Measurements from ENCODE around the gene CCDC117.
"Not testable (repeated sequence)": the region's sequence is repeated elsewhere in the genome, so short reads cannot be mapped to it uniquely, and the experiment has no call there.

Gene CCDC117, protein sequence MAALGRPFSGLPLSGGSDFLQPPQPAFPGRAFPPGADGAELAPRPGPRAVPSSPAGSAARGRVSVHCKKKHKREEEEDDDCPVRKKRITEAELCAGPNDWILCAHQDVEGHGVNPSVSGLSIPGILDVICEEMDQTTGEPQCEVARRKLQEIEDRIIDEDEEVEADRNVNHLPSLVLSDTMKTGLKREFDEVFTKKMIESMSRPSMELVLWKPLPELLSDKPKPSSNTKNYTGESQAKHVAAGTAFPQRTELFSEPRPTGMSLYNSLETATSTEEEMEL

DNA sequence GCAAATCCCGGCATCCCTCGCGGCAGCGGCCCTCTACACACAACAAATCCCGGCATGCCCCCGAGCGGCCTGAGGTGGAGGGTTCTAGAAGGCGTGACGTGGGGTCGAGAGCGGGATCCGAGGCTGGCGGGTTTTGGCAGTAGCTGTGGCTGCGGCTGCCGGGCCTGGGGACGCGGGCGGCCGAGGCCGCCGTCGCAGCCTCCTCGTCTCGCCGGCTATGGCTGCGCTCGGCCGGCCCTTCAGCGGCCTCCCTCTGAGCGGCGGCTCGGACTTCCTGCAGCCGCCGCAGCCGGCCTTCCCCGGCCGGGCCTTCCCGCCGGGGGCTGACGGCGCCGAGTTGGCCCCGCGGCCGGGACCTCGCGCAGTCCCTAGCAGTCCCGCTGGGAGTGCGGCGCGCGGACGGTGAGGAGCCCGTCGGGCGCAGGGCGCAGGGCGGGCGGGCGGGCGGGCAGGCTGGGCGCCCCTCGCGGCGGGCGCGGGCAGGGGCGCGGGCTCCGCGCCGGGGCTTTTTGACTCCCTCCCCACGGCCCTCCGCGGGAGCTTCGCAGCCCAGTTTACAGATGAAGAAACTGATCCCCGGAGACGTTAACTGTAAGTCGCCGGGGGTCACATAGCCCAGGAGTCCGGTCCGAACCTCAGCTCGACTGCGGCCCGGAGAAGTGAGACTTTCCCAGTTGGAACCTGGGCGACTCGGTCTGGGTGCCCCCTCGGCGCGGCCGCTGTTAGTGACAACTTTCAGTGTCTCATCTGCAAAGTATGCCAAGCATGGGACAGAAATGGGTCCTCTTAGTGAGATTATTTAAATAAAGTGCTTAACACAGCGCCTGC lies at the start of gene CCDC117:
CCDC117 (plus strand) TSS at position 63 of the 828 bp plus-strand sequence; CDS start at position 218, 155 bp downstream.
- peak; percentile 80 for DNase-seq (ENCODE audit: low read depth)

- DNase-seq (ENCODE audit: low read depth), result no peak
These were observed 44.5 kb upstream of the CCDC117 start for GRCh38 chr22:28728002-28728401.

- DNase-seq (ENCODE audit: low read depth), result no peak
These were observed 43.7 kb upstream of the CCDC117 start for GRCh38 chr22:28728621-28729313.

DNA sequence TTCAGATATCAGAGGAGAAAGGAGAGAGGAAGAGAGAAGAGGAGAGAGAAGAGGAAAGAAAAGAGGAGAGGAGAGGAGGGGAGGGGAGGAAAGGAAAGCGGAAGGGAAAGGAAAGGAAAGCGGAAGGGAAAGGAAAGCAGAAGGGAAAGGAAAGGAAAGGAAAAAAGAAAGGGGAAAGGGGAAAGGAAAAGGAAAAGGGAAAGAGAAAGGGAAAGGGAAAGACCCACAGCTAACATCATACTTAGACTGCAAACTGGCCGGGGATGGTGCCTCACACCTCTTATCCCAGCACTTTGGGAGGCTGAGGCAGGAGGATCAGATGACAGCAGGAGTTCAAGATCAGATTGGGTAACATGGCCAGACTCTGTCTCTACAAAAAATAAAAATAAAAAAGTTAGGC lies 42.3 kb upstream of the CCDC117 start:
- DNase-seq (ENCODE audit: low read depth), result no peak

GRCh38 chr22:28734393-28734792 lies 38.1 kb upstream of the CCDC117 start:
- DNase-seq (ENCODE audit: low read depth), result no peak

DNA sequence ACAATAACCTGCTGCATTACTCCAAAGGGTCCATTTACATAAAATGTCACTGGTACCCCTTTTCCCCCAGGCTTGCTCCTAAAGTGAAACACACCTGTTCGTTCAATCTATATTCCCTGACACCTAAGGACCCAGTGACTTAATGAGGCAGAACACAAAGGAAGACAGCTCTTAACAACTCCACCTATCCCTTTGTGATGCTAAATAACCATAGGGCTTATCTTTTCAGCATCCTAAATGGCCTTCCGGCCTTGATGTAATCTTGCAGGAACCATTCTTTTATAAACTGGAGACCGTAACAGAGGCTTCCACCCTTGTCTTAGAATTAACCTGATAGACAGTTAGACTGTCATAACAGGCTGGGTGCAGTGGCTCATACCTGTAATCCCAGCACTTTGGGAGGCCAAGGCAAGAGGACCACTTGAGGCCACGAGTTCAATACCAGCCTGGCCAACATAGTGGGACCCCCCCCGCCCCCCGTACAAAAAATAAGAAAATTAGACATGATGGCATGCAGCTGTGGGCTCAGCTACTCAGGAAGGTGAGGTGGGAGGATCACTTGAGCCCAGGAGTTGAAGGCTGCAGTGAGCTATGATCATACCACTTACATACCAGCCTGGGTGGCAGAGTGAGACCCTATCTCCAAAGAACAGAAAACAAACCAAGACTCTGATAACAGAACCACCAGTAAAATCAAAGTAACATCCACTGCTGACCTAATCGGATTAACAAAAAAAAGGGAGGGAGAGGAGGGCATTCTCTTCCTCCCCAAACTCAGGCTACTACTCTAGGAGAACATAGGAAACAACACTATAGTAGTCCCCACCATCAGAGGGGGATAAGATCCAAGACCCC lies 36.0 kb upstream of the CCDC117 start:
- DNase-seq (ENCODE audit: low read depth), result no peak

DNA sequence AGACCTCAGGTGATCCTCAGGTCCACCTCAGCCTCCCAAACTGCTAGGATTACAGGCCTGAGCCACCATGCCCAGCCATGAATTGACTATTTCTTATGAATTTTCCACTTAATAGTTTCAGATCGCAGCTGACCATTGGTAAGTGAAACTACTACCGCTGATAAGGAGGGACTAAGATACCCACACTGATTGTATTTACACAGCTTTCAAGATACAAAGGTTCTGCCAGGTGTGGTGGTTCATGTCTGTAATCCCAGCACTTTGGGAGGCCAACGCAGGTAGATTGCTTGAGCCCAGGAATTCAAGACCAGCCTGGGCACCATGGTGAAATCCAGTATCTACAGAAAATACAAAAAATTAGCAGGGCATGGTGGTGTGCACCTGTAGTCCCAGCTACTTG lies 34.8 kb upstream of the CCDC117 start:
- no peak for DNase-seq (ENCODE audit: low read depth)

DNA sequence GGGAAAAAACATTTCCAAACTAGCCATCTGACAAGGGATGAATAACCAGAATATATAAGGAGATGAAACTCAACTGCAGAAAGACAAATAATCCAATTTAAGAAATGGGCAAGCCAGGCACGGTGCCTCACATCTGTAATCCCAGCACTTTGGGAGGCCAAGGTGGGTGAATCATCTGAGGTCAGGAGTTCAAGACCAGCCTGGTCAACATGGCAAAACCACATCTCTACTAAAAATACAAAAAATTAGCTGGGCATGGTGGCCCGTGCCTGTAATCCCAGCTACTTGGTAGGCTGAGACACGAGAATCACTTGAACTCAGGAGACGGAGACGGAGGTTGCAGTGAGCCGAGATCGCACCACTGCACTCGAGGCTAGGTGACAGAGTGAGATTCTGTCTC lies 33.6 kb upstream of the CCDC117 start:
- not testable (repeated sequence) for DNase-seq (ENCODE audit: low read depth)

GRCh38 chr22:28741200-28741784 lies 31.2 kb upstream of the CCDC117 start:
- no peak for DNase-seq (ENCODE audit: low read depth)

GRCh38 chr22:28741785-28742561 lies 30.5 kb upstream of the CCDC117 start, which contains the start of the genes CHEK2 and HSCB:
Gene CHEK2 (minus strand): TSS chr22:28741820. CDS start chr22:28734721, 7,099 bp downstream.
Gene HSCB (plus strand): TSS chr22:28742039. CDS start chr22:28742096, 57 bp downstream.
- DNase-seq (ENCODE audit: low read depth), result peak; percentile 92

DNA sequence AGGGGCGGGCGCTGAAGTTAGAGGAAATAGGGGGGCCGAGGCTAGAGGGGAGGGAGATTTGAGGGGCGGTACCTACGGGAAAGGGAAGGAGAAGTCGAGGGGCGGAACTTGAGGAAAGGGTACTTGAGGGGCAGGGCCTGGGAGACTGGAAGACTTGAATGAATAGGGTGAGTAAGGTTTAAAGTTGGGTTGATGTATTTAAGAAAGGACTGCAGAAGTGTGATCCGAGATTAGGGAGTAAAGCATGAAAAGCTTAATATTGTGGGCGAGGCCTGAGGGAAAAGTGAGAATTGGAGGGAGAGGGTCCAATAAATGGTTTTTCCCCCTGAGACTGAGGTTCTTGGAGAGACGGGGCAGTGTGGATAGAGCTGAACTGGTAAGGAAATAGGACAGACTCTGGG lies 29.9 kb upstream of the CCDC117 start:
- no peak for DNase-seq (ENCODE audit: low read depth)

DNA sequence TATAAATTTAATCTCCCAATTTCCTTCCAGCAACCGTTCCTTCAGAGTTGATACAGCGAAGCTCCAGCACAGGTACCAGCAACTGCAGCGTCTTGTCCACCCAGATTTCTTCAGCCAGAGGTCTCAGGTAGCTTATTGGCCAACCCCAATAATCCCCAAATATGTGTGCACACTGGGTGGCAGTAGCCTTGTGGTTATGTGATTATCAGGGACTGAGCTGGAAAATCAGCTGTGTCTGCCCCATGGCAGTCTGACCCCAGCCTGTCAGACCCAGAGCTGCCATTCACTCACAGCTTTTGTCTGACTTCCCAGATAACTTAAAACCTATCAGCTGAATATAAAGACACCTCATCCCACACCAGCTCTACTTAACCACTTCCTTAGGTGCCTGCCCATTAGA lies 28.6 kb upstream of the CCDC117 start:
- DNase-seq (ENCODE audit: low read depth), result no peak

GRCh38 chr22:28750471-28750881 lies 22.0 kb upstream of the CCDC117 start:
- DNase-seq (ENCODE audit: low read depth), result no peak

GRCh38 chr22:28754512-28754911 lies 18.0 kb upstream of the CCDC117 start:
- not testable (repeated sequence) for DNase-seq (ENCODE audit: low read depth)

DNA sequence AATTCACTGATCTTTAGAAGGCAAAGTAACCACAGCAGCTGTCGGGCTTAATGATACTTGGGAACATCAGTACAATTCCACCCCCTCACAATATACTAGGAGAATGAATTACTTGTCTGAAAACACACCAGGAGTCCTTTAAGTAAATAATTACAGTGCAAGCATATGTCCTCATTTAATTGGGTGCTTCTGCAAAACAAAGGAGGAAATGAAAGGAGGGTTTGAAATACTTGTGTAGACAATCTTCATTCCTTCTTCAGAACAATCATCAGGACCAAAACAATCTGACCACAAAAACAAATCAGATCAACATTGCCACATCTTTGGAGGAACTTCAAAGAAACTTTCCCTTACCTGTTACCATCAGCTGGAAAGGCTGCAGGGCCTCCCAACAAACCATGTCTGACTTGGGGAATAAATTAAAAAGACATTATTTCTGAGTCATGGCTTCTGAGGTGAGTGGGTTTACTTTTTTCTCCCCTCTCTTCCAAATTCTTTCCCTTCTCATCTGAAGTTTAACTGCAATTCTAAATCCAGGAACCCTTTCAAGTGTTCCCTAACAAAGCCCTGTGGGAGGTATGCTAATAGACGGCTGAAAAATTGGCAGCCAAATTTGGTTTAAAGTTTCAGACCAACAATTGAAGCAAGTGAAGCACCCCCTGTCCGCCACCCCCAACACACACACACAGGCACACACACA lies 12.5 kb upstream of the CCDC117 start:
- DNase-seq (ENCODE audit: low read depth), result no peak

- DNase-seq (ENCODE audit: low read depth), result no peak
These were observed 11.1 kb upstream of the CCDC117 start for GRCh38 chr22:28761449-28761755.

- not testable (repeated sequence) for DNase-seq (ENCODE audit: low read depth)
These were observed 10.5 kb upstream of the CCDC117 start for GRCh38 chr22:28762000-28762399.

DNA sequence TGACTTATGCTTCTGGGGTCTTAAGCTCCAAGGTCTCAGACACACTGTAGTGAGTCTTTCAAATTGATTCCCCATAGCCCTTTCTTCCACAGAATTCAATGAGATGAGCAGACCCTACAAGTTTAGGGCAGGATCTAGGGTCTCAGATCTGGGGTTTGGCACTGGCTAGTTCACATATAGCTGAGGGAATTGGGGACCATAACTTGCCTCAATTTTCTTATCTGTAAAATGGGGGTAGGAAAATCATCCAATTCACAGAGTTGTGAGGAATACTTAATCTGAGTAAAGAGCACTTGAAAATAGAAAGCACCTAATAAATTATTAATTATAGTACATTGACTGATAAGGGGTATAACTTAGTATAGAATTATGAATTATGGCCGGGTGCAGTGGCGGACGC lies 5.9 kb upstream of the CCDC117 start:
- no peak for DNase-seq (ENCODE audit: low read depth)

DNA sequence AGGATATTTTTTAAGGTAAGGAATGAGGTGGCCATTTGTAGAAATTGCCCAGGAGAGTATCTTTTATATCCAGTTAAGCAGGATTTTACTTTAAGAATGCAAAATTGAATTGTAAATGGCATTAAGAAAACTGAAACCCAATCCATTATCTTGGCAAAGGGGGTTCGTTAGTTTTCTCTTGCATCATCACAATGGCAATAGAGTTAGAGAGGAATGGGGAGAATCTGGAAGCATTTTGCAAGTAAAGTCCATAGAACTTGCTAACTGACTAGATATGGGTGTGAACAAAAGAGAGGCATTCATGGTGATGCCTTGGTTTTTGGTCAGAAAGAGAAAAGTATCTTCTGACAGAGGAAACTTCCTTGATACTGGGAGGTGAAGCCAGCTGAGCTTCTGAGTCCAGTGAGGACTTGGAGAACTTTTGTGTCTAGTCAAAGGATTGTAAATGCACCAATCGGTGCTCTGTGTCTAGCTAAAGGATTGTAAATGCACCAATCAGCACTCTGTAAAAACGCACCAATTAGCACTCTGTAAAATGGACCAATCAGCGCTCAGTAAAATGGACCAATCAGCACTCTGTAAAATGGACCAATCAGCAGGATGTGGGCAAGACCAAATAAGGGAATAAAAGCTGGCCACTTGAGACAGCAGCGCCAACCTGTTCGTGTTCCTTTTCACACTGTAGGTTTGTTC lies 3.6 kb upstream of the CCDC117 start:
- no peak for DNase-seq (ENCODE audit: low read depth)

Measured in stimulated activated CD8-positive, alpha-beta memory T cell treated with anti-CD3 and anti-CD28 coated beads, Interleukin-7, amount 100 ng/mL, for 24 hours (primary cell).